ENCODE results near the gene PEX14. TPM values are rescaled to one million over a fixed set of nuclear protein-coding genes. Genes with fewer than 3 reads are reported as not detected.
A peak's percentile ranks its signal among the peaks of the same experiment; 100 is the strongest.

The PEX14 gene
- total RNA-seq, 1 experiment from 2014 or later: 29.3 TPM

DNA sequence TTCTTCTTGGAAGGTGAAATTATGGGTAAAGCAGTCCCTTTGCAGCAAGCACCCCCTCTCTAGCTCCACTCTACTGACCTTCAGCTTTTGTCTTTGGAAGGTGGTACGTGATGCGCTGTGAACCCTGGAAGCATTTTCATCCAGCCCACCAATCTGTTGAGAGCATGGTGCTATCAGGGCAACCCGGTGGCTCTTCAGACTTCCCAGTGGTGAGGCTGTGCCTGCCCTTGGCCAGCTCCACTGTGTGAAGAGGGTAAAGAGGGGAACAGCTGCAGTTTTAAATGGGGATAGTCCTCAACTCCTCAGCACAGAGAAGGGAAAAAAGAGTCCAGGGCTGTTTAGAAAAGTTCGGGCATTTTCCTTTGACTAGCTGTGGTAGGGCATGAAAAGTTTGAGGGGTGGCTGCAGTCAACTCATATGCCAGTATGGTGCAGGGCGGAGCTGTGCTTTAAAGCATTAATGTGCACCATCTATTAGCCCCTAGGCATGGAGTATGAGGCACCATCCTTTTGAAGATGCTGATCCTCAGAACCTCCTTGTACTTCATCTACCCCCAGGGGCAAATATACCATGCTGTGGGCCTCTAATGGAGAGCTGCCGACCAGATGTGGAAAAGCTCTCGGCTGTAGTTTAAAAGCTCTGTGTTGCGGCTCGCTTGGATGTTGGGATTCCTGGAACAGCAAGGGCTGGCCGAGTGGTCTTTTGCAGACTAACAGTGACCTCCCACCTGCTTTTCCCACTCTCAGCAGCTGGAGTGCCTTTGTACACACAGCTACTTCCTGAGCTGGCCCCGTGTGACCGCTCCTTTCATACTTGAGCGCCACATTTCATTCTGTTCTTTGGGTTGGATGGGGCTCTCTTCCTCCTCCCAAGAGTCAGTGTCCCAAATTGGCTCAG lies 123.0 kb downstream of the PEX14 start:
- Histone ChIP-seq H2AFZ (ENCODE audit: low read depth, low read length, poor library complexity, severe bottlenecking) (no peak overlapping the region), H3K4me1 (ENCODE audit: control insufficient read depth in 1 of 2, insufficient read depth in 2 of 2, low read length in 2 of 2) (peaks cover 23% of the 10 kb centered on the region in 2 experiments), H3K79me2 (ENCODE audit: insufficient read depth, low read length) (no peaks in the 10 kb centered on the region), H4K20me1 (ENCODE audit: insufficient read depth) (no peaks in the 10 kb centered on the region), H3K4me2 (ENCODE audit: low read length) (no peak overlapping the region), H3K36me3 (ENCODE audit: control insufficient read depth in 1 of 2, insufficient read depth in 2 of 2, low read length in 2 of 2) (no peaks in the 10 kb centered on the region), H3K27me3 (ENCODE audit: insufficient read depth, low read length) (no peaks in the 10 kb centered on the region), H3K9me2 (ENCODE audit: insufficient read depth) (no peaks in the 10 kb centered on the region), H3K27ac (ENCODE audit: low read depth, low read length) (no peak overlapping the region), H3K4me3 (replicated peaks in 1 of 2; ENCODE audit: low read depth in 1 of 2, low read length in 2 of 2) (no peak overlapping the region), H3K9ac (ENCODE audit: low read length) (no peak overlapping the region), H3K9me3 (ENCODE audit: control insufficient read depth in 1 of 2, insufficient read depth in 1 of 2, low read depth in 1 of 2, low read length in 2 of 2) (no peaks in the 10 kb centered on the region)
- DNase-seq (ENCODE audit: low read depth, low spot score) (no peak), ATAC-seq (no peak)
- CTCF ChIA-PET: no interaction called here
- POLR2A ChIA-PET: no interaction called here
- intact Hi-C loops (cut with micrococcal nuclease): no loop called here
- no peak for TF ChIP-seq ZFX (IDR thresholded peaks at IDR 0.05)
- RAD21 ChIA-PET (ENCODE audit: low non-redundant PET in 1 of 2, low total read pairs in 2 of 2, uncharacterized antibody in 2 of 2, unreplicated experiment in 2 of 2): no interaction called here
- BruUV-seq (replicated peaks): no TSS peak

GRCh38 chr1:10598389-10598702 lies 123.6 kb downstream of the PEX14 start:
- H3K27ac ChIP-seq (ENCODE audit: low read depth, low read length): no peak overlapping the region
- TF ChIP-seq RAD21 (IDR thresholded peaks at IDR 0.05; ENCODE audit: low read depth): peak; percentile 48
- no peak for TF ChIP-seq EZH2phosphoT487 (IDR thresholded peaks at IDR 0.05; ENCODE audit: borderline replicate concordance)
- ATAC-seq (no peak; the same call in 1 of the 2 replicates), DNase-seq (ENCODE audit: low read depth, low spot score) (no peak)
- ChIA-PET CTCF (no interaction called here), RAD21 (ENCODE audit: low non-redundant PET in 1 of 2, low total read pairs in 2 of 2, uncharacterized antibody in 2 of 2, unreplicated experiment in 2 of 2) (no interaction called here), POLR2A (no interaction called here)
- no peaks in the 10 kb centered on the region for H3K9me3 ChIP-seq (ENCODE audit: control insufficient read depth in 1 of 2, insufficient read depth in 1 of 2, low read depth in 1 of 2, low read length in 2 of 2)
- H4K20me1 ChIP-seq (ENCODE audit: insufficient read depth): no peaks in the 10 kb centered on the region
- H3K27me3 ChIP-seq (ENCODE audit: insufficient read depth, low read length): no peaks in the 10 kb centered on the region
- intact Hi-C loops (cut with micrococcal nuclease): no loop called here
- H3K4me2 ChIP-seq (ENCODE audit: low read length): no peak overlapping the region
- H2AFZ ChIP-seq (ENCODE audit: low read depth, low read length, poor library complexity, severe bottlenecking): no peak overlapping the region
- BruUV-seq (replicated peaks): no TSS peak
- no peaks in the 10 kb centered on the region for H3K36me3 ChIP-seq (ENCODE audit: control insufficient read depth in 1 of 2, insufficient read depth in 2 of 2, low read length in 2 of 2)
- peaks cover 23% of the 10 kb centered on the region in 2 experiments for H3K4me1 ChIP-seq (ENCODE audit: control insufficient read depth in 1 of 2, insufficient read depth in 2 of 2, low read length in 2 of 2)
- H3K79me2 ChIP-seq (ENCODE audit: insufficient read depth, low read length): no peaks in the 10 kb centered on the region
- no peaks in the 10 kb centered on the region for H3K9me2 ChIP-seq (ENCODE audit: insufficient read depth)
- H3K4me3 ChIP-seq (replicated peaks in 1 of 2; ENCODE audit: low read depth in 1 of 2, low read length in 2 of 2): no peak overlapping the region
- no peak overlapping the region for H3K9ac ChIP-seq (ENCODE audit: low read length)
